GM10248 (cell line): Measurements from ENCODE around the gene STON2.

Experiments used
- CTCF ChIA-PET: fragments of 300-600 bp; sonication (Branson Sonifier 250); formaldehyde crosslinking; extraction: SDS; loops from one replicate; lab custom pipeline; 2021; ENCODE audit warnings: antibody characterized with exemption; lab: Yijun Ruan, JAX
- POLR2A ChIA-PET: fragments of 350-650 bp; sonication (Branson Sonifier 250); formaldehyde crosslinking; extraction: SDS; loops from one replicate; lab custom pipeline; 2020; ENCODE audit warnings: antibody characterized with exemption; lab: Yijun Ruan, JAX
- DNase-seq: peaks from one replicate; pipeline ENCODE4 v3.0.0; 2012; ENCODE audit errors: extremely low spot score
- TF ChIP-seq, protein P1 (sequence below): IDR thresholded peaks from 2 replicates; pipeline ENCODE4 v1.5.1; 2012; ENCODE audit warnings: mild to moderate bottlenecking, low read depth; ENCODE audit errors: extremely low read depth, missing control alignments, control extremely low read depth

Gene STON2

DNA sequence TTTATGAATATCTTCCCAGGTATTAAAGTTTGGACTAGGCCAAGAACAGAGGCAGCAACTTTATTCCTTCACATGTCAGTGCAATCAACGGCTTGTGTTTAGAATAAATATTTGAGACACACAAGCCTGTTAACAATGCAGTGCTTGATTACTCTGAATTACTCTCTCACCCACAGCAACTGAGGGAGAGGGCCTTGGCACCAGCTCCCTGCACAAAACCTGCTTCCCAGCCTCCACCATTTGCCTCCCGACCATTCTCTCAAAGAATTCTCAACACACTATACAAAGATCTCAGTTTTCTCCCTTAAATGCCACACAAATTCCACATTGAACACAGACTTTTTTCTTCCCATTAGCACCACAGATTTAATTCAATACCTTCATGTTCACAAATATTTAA is 77.0 kb downstream of the STON2 start:
- ChIA-PET POLR2A (no interaction called here), CTCF (no interaction called here)
- TF ChIP-seq, protein P1, sequence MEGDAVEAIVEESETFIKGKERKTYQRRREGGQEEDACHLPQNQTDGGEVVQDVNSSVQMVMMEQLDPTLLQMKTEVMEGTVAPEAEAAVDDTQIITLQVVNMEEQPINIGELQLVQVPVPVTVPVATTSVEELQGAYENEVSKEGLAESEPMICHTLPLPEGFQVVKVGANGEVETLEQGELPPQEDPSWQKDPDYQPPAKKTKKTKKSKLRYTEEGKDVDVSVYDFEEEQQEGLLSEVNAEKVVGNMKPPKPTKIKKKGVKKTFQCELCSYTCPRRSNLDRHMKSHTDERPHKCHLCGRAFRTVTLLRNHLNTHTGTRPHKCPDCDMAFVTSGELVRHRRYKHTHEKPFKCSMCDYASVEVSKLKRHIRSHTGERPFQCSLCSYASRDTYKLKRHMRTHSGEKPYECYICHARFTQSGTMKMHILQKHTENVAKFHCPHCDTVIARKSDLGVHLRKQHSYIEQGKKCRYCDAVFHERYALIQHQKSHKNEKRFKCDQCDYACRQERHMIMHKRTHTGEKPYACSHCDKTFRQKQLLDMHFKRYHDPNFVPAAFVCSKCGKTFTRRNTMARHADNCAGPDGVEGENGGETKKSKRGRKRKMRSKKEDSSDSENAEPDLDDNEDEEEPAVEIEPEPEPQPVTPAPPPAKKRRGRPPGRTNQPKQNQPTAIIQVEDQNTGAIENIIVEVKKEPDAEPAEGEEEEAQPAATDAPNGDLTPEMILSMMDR: no peak
- no peak for DNase-seq

DNA sequence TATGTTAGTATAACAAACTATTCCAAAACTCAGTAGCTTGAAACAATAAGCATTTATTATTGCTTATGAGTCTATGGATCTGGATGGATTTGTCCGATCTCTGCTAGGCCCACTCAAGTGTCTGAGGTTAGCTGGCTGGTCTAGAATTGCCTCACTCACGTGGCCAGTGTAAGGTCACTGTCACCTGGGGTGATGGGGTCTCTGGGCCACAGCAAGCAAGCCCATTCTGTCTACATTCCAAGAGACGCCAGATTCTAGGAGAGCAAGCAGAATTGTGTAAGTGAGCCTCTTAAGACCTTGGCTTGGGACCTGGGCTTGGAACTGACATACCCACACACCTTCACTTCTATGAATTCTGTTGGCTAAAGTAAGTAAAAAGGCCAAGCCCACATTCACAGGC is 80.2 kb downstream of the STON2 start:
- TF ChIP-seq, protein P1: no peak
- ChIA-PET POLR2A (no interaction called here), CTCF (interaction anchor here (2.0 kb wide), 1 partner anchor 13 kb away, joined by 5 read pairs; no protein-coding TSS in a partner anchor)
- DNase-seq: no peak

DNA sequence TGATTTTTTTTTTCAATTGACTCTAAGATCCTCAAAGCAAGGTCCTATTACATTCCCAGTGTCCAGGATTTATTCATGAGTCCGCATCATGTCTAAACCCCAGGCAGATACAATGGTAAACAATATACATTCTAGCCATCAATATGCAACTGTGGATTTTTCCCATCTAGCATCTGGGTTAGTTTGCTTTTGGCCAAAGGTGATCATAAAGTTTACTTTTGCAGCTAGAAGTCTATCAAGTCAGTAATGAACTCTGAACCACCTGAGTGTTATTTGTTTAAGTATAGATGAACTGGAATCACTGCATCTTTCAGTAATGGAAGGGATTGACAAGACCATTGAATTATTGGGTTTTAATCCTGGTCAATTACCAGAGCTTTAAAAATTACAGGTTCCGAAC is 80.8 kb downstream of the STON2 start:
- TF ChIP-seq, protein P1: no peak
- POLR2A ChIA-PET: no interaction called here
- CTCF ChIA-PET: interaction anchor here (0.6 to 2.0 kb wide), 2 partner anchors 14 to 134 kb away, joined by 4 to 5 read pairs; no protein-coding TSS in a partner anchor
- no peak for DNase-seq

DNA sequence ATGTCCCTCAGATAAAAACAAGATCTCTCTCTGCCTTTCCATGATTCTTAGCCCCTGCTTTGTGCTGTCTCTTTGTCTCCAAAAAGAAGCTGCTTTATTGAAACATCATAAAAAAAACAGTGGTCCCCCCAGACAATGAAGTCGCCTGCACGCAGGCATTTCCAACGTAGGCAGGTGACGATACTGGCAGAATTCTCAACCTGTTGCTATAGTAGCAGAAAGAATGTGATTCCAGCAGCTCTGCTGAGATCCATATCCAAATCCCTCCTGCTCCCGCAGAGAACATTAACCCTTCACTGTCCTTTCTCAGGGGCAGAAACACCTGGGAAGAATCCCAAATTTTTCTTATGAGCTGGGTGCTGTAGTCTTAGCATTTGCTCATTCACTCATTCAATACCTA is 84.8 kb downstream of the STON2 start:
- ChIA-PET POLR2A (no interaction called here), CTCF (interaction anchor here (0.9 to 1.3 kb wide), 2 partner anchors 25 to 42 kb away, joined by 3 to 4 read pairs; no protein-coding TSS in a partner anchor)
- no peak for DNase-seq
- TF ChIP-seq, protein P1: no peak

DNA sequence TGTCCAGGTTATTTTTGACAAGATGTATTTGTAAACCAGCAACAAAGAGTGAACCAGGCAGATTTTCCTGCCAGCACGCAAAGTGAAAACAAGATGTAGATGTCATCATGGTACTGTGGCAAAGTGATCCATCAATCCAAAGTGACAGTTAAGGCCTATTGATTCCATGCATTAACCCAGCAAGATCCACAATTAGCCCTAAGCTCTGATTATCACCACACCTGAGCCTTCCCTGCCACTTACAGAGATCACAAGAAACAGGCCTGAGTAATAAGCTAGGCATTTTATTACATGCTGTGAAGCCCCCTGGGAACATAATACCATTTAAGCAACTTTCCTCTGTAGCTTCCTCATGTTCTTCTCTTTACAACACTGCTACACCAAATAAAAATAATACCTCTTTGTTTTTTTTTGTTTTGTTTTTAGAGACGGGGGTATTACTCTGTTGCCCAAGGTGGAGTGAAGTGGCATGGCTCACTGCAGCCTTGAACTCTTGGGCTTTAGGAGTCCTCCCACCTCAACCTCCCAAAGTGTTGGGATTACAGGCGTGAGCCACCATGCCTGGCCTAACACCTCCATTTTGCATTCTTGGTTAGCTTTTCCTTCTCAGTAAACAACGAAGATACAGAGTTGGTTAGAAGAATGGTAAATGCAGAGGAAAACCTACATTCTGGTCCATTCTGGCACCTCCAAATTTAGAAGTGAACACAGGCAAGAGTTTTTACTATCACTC is 85.5 kb downstream of the STON2 start:
- ChIA-PET CTCF (interaction anchor here (0.9 to 1.3 kb wide), 2 partner anchors 24 to 41 kb away, joined by 3 to 4 read pairs; no protein-coding TSS in a partner anchor), POLR2A (no interaction called here)
- TF ChIP-seq, protein P1: no peak
- no peak for DNase-seq

DNA sequence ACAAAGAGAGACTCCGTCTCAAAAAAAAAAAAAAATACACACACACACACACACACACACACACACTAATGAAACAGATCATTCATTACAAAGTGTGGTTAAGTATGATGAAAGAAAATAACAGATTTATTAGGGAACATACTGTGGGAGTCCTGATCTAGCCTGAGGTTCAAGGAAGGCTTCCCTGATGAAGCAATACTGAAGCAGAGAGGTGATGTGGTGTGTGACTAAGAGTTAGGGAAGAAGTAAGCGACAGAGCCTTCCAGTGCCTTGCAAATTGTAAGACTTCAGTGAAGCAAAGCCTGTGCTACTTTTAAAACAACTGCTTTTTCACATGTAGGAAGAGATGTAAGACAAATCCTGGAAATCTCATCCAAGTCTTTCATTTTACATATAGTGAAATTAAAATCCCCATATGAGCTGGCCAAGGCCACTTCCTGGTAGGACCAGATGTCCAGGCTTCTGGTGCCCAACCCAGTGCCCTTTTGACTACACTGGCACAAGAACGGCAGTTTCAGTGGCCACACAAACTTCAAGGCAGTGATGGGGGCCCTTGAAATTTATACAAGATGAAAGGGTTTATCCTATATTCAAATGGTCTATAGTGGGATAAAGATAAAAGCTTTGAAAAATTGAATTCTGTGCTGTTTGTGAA is 86.2 kb downstream of the STON2 start:
- TF ChIP-seq, protein P1: no peak
- DNase-seq: no peak
- ChIA-PET POLR2A (no interaction called here), CTCF (no interaction called here)
